T-helper 1 cell treated with Interleukin-12 subunit alpha and Interleukin-12 subunit beta and Interleukin-4 antibody, amounts not matched to agents 30 ng/mL and 1 ng/mL, for 36 hours (primary cell): Measurements from ENCODE around the gene YARS1. TPM values are rescaled to one million over a fixed set of nuclear protein-coding genes. Genes with fewer than 3 reads are reported as not detected.

Experiments
- intact Hi-C: fragments of 100-400 bp; cut with micrococcal nuclease; formaldehyde crosslinking; loops from one replicate; pipeline ENCODE4 v1.15.1; 2024
- total RNA-seq: library from RNA; stranded (reverse); gene quantifications from 2 replicates; pipeline ENCODE4 v1.2.3, GENCODE V29; 2022

YARS1 gene
- total RNA-seq, 1 donor from 2014 or later, result 196 TPM

DNA sequence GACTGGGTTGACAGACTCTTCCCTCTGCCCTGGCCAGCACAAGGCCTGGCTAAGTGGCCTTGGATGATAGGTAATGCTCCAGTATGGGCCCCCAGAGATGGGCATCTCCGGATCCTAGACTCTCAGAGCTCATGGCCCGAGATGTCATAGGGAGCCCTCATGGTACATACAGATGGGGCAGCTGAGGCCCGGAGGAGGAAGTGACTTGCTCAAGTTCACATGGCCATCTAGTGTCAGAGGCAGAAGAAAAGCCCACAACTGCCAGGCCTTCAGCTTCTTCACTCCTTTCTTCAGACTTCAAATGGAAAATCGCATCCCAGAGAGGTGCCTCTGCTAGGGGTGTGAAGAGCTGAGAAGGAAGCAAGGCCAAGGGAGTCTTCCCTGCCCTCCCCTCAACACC is 67.8 kb downstream of the YARS1 start:
- intact Hi-C loops, result no loop called here

DNA sequence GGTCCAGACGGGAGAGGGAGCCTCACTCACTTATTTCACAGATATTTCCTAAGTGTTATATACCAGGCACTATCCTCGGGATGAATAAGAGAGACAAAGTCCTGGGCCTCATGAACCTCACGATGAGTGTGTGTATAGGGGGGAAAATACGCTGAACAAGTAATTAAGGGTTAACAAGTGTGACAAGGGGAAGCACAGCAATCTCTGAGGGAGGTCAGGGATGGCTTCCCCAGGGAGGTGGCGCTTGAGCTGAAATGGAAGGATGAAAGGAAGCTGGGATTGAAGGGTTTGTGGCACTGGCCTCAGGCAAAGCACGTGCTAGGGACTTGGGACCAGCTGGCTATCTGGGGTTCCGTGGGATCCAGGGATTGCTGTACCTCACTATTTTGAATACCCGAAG is 68.2 kb downstream of the YARS1 start:
- intact Hi-C loops, result no loop called here

DNA sequence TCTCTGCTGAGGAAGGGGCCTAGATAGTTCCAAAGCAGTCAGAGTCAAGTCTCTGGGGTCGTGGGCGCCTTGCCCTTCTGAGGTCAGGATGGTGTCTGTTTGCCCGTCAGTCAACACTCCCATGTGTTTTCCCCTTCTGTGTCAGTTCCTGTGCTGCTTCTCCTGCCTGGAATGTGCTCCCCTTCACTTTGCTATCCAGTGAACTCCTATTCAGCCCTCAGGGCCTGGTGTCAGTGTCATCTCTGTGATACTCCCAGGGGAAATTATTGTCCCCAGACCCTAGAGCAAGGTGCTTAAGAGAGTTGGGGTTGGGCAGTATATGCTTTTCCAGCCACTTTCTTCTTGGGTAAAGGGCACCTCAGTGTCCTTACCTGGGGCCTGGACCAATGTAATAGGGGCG is 68.8 kb downstream of the YARS1 start:
- intact Hi-C loops, result no loop called here

DNA sequence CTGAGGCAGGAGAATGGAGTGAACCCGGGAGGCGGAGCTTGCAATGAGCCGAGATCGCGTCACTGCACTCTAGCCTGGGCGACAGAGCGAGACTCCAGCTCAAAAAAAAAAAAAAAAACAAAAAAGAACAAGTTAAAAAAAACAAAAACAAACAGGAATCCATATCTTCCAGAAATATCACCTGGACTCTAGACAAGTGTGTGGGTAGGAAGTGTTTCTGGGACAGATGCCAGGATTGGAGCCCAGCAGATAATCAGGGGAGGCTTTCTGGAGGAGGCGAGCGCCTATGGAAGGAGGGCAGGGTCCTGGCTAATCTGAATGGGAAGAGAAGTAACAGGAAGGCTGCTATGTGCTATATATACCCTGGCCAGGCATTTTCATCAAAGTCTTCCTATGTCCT is 71.0 kb downstream of the YARS1 start:
- intact Hi-C loops, result no loop called here

DNA sequence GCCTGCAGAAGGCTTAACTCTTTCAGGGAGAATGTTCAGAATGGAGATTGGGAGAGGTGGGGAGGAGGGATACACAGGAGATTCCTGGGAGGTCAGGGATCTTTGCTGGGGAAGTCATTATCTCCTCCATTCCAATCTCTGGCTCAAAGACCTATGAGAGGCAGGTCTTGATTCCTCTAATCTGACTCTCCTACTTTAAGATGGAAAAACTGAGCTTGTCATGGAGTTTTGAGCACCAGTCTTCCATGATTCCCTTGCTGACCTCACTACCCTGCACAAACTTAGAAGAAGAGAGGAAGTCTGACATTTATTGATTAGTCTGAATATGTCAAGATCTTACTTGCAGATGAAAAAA is 73.1 kb downstream of the YARS1 start:
- intact Hi-C loops, result no loop called here

DNA sequence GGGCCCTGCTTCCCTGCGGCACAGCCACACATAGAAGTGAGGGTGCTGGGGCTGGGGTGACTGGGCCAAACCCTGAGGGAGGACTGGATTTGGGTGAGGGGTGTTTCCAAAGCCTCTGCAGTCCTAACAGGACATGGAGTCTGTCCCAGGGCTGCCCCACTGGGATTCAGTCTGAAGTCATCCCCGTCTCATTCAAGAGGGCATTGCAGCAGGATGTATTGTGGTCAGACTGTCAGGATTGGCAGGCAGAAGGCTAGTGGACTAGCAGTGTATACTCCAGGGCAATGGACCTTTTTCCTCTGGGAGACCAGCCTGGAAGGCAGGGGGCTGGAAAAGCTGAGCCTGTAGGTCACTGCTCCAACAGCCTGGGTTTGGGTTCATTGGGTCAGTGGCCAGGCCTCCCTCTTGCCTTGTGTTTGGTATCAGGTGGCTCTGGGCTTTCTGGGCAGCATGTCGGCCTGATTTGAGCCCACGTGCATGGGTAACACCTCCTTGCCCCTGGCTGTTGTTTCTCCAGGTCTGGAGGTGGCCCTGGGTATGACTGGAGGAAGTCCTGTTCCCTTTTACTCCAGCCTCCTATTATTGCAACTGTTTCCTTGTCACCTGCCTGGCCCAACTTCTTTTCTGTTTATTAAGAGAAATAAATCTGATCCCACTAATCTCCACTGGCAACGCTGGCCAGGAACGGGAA is 73.6 kb downstream of the YARS1 start:
- intact Hi-C loops, result no loop called here

DNA sequence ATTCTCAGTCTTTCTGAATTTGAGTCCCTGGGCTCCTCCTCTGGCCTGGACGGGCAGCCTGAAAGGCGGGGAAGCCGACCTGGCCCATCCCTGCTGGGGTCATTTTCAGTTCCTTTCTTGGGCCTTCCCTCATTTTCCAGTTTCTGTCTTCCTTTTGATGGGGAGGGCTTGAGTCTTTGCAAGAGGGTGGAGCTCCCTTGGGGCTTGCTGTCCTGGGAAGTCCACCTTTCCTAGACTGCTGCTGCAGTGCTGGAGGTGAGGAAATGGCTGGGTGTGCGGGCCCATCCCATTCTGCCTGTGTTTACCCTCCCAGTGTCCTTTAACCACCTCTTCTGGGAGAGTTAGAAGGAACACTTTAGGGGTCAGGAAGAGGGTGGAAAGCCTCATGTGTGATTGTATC is 74.2 kb downstream of the YARS1 start:
- intact Hi-C loops, result no loop called here

DNA sequence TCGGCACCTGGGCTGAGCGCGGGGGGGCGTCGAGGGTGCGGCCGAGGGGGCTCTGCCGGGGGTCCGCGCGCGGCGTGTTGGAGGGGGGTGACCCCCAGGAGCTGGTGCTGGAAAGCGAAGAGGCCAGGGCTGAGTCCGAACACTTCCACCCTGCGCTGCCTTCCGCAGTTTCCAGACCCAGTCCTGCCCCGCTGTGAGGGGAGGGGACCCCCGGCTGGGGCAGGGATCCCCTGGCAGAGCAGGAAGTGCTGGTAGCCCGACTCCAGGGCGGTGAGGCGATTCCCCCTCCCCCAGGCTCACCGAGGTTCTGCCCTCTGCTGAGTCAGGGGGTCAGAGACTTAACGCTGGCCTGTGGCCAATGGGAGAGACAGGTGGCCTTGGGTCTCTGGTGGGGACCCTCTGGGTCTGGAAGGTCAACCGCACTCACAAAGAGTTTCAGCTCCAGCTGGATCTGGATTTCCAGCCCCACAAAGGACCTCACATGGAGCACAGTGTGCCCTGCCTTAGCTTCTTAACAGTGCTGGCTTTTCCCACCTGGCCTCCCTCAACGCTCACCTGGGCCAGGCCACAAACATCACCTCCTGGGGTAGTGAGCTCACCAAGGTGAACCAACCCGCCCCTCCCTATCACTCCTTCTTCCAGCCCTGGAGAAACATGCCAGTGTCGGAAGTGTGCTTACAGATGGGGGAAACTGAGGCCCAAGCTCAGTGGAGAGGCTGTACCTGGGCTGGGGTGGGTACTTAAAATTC is 74.8 kb downstream of the YARS1 start:
- intact Hi-C loops, result no loop called here

DNA sequence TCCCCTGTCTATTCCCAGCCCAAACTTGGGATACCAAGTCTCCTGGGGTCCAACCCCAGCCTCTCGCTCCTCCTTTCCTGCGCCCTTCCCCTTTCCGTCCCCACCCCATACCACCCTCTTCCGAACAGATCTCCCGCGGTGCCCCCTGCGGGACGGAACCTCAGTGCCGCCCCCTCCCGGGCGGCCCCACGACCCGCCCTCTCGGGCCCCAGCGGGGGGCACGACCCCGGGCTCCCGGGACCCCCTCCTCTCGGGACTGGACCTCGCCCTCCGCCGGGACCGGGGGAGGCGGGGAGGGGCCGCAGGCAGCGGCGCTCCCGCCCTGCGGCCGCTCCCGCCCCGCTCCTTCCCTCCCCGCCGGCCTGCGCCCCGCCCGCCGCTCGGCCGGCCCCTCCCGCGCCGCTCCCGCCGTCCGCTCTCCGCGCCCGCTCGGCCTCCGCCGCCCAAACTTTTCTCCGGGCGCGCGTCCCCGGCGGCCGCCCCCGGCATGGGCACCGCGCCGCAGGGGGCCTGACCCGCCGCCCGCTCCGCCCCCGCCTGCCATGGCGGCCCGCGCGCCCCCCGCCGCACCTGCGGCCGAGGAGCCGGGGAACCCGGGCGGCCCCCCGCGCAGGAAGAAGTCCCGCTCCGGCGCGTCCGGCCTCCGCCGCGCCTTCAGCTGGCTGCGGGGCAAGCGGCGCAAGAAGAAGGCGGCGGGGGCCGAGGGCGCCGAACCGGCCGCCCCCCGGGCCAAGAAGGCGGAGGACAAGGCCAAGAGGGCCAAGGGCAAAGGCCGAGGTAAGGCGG is 75.6 kb downstream of the YARS1 start:
- intact Hi-C loops, result no loop called here

DNA sequence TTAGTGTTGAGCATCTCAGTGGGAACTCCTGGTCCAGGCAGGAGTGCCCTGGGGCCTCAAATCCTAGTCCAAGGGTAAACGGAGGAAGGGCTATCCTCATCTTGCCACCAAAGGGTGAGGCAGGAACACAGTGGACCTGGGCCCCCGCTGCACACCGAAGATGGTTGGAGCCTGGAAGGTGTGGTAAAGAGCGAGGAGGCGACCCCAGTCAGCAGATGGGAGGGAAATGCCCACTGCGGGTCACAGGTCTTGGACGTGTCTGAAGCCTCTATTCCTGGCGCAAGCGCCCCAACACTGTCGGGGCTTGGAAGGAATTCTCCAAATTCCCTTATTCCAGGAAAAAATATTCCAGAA is 76.1 kb downstream of the YARS1 start:
- intact Hi-C loops, result no loop called here

DNA sequence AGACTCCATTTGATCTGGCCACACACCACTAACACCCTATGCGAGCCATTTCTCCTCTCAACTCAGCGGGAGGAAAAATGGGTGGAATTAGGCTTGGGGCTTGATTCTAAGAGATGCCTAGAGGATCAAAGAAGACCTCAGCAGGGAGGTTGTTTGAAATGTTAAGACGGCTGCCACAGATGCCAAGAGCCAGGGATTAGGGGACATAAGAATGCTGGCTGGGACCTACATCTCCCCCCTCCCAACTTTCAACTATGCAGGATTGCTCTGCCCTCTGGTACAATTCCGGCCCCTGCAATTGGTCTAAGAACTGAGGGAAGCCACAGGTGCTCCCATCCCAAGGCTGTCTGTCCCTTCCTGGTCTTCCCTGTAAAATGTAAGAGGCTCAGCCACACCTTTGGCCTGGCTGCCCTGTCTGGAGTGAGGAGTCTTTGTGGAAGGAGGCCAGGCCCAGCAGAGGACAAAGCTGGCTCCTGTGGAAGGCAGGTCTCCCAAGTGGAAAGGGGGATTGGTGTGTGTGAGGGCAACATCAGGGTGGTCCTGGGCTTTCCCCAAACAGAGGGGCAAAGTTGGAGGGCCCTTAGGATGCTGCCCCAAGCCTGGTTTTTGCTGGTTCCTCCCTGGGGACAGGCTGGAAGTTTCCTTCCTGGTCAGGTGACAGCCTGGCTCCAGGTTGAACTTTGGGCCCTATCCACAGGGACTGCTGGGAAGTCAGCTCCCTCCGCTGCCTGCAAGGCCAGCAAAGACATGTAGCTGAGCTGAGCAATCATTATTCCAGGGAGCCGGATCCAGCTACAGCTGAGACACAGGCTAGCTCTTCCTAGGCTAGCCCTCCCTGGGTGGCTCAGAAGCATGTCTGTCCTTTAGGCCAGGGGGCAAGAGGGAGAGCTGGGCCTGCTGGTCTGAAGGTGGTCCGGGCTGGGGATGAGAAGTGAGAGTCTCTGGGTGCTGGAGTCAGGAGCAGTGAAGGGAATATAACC is 80.1 kb downstream of the YARS1 start:
- intact Hi-C loops, result no loop called here

DNA sequence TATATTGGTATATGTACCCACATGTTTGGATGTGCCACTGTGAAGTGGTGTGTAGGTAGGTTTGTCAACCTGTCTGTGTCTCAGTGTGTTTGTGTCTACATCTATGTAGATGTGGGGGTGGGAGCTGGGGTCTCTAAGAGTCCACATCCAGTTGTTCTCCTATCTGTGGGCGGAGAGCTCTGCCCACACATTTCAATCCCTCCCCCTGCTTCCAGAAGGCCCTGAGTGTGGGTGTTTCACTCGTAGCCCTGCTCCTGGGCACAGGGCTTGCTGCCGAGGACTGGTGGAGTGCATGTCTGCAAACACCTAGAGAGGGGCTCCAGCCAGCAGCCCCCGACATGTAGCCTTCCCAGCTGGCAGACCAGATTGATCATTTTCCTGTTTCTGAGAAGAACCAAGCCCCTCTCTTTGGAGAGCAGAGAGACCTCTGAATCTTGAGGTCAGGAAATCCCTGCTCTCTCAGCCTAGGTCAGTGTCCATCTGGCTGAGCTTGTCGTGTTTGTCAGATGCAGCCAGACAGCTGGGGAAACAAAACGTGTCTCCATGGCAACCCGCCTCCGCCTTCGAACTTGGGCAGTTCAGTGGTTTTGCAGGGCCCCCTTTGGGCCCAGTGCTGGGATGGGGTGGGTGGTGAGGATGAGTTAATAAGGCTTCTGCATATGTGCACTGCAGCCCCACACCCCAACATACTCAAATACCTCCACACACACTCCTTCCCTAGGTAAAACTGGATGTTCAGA is 83.4 kb downstream of the YARS1 start:
- intact Hi-C loops, result no loop called here

DNA sequence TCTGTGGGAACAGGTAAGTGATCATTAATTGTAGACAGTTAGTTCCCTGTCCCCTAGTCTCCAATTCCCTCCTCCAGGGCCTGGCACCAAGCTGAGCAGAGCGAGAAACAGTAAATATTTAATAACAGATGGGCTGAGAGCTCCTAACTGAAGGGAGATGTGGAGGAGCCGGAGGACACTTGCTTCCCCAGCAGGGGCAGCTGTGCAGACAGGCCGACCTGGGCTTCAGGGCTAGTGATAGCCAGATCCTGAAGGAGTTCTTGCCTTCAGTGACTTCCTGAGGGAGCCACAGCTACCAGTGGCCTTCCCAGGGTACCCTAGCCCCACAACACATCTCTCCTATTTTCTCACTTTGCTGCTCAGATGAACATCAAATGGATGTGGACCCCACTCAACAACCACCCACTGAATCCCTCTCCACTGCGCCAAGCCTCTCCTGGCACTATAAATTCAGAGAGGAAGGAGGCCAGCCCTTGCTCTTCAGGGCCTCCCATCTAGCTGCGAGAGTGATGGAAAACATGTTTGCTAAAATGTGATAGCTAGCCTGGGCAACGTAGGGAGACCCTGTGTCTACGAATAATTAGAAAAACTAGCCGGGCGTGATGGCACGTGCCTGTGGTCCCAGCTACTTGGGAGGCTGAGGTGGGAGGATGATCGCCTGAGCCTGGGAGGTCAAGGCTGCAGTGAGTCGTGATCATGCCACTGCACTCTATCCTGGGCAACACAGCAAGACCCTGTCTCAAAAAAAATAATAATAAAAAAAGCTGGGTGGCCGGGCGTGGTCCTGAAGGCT is 87.7 kb downstream of the YARS1 start:
- intact Hi-C loops, result no loop called here

DNA sequence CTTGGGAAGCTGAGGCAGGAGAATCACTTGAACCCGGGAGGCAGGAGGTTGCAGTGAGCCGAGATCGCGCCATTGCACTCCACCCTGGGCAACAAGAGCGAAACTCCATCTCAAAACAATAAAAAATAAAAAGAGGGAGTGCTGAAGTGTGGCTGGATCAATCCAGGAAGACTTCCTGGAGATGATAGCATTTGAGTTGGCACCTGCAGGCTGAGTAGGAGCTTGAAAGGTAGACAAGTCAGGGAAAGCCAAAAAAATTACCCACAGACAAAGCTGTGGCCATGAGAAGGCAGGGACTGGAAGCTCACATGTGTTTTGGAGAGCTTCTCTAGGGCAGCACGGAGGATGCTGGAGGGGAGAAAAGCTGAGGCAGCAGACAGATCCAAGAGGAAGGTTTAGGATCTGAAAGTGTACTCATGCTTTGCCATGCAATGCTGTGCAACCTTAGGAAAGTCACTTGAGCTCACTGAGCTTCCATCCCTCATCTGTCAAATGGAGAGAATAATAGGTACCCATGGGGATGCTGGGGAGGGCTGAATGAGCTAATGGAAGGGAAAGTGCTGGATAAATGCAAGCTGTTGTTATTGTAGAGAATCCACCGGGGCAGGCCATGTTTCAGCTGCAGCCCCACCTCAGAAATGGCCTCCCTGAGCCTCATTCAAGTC is 88.6 kb downstream of the YARS1 start:
- intact Hi-C loops, result no loop called here

DNA sequence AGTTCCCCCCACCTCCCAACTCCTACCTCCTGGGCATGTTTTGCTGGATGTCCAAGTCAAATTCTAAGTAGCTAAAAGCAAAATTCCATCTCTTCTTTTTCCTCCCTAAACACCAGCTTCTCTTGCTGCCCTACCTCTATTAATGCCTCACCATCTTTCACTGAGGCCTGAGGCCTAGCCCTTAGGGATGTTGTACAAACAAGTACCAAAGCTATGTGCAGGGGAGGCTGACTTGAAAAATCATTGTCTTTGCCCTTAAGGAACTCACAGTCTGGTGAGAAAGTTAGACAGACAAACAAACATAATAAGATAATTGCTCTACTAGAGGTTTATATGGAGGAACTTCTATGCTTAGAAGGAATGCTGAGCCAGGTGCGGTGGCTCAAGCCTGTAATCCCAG is 89.3 kb downstream of the YARS1 start:
- intact Hi-C loops, result no loop called here

DNA sequence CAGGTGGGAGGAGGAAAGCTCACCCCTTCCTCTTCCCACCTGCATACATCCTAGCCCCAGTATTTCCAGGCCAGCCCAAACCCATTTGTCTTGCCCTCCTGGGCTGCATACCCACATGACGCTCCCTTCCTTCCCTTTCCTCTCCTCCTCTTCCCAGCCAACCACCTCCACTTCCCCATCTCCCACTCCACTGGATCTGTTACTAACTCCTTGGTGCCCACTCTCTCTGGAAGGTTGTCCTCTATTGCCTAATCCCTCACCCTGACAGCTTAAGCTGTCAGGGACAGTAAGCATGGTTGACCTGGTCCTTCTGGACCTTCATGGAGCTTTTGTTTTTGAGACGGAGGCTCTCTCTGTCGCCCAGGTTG is 91.6 kb downstream of the YARS1 start:
- intact Hi-C loops, result no loop called here
